GM19438 (cell line): ENCODE results near the gene MRAP.

ENCODE experiments used
- ATAC-seq: cut with Tn5 transposase; IDR thresholded peaks from one replicate; pipeline ENCODE4 v1.9.1; 2021; ENCODE audit warnings: low read depth; ENCODE audit not compliant: unreplicated experiment

MRAP gene

DNA sequence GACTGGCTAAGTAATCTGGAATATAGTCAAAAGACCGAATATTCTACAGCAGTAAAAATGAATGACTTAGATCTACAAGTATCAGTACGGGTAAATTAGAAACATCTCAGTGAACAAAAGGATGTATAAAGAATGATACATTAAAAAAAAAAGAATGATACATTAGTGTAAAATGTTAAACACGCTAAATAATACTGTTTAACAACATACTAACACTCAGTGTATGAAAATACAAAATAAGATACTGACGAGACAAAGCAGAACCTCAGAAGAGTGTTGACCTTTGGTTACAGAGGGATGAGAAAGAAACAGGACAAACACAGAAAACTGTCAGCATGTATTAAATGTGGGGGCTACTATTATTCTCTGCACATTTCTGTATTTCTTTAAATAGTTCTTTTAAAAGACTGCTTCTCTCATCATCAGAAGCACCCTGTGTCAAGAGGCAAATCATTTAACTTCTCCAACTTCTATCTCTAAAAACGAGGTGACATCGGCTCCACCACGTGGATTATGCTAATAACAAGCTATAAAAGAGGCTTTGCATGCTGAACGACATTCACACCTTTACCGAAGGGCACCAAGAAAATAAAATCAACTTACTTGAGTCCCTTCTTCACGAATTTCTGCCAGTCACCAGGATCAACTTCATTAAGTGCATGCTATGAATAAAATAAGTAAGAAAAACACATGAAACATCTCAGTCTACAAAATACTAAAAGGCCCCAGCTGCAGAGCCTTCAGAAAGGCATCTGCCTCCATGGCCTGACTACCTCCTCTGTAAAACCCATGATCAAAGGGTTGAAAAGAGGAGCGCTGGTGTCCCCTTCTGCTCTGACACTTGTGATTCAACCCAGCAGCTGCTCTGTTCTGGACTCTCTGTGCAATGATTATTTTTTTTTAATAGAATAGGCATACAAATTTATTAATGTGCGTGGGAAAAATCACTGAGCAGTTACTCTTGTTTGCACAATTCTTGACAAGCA is 42.5 kb downstream of the MRAP start:
- ATAC-seq: no peak

DNA sequence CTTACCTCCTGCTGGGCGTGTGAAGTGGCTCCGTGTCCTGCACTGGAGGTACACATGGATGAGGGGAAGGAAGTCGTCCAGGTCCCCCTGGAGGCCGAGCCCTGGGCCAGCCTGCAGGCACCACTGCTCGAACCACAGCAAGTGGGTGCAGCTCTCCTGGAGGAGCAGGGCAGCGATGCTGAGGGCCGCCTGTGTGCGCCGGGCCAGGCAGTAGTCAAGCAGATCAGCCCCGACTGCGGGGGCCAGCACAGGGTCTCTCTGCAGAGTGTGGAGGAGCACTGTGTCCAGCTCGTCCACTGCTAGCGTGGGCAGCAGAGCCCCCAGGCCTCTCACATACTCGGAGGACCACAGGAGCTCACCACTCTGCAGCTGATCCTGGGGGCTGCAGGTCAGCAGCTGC is 48.3 kb downstream of the MRAP start:
- ATAC-seq: no peak

DNA sequence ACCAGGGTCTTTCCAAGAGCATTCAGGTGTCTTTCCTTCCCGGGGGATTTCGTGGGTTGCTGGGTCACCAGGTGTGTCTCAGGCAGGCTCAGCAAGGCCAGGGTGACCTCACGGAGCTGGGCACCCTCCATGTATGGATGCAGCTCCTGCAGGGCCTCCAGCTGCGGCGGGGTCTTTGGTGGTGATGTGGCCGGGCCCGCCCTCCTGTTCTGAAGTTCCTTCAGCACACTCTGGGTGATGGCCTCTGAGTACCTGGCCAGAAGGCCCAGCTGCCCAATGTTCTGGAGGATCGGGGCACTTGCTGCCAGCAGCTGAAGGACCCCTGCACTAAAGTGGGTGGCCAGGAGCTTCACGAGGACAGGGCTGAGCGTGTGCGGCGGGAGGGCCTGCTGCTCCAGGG is 48.7 kb downstream of the MRAP start:
- no peak for ATAC-seq

DNA sequence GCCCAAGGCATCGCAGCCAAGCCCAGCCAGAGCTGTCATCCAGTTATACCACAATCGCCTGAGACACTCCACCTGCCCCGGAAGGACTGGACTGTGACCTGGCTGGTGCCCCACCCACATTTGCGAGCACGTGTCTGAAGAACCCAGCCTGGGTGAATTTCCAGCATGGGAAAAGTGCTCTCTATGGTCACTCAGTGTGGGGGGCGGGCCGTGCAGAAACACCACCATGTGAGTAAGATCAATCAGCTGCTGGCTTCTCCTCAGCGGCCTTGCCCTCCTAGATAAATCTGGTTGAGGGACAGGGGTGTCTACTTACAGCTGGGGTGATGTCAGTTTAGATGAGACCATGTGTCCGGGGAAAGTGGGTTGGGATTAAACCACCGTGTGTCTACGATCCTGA is 49.3 kb downstream of the MRAP start:
- no peak for ATAC-seq

DNA sequence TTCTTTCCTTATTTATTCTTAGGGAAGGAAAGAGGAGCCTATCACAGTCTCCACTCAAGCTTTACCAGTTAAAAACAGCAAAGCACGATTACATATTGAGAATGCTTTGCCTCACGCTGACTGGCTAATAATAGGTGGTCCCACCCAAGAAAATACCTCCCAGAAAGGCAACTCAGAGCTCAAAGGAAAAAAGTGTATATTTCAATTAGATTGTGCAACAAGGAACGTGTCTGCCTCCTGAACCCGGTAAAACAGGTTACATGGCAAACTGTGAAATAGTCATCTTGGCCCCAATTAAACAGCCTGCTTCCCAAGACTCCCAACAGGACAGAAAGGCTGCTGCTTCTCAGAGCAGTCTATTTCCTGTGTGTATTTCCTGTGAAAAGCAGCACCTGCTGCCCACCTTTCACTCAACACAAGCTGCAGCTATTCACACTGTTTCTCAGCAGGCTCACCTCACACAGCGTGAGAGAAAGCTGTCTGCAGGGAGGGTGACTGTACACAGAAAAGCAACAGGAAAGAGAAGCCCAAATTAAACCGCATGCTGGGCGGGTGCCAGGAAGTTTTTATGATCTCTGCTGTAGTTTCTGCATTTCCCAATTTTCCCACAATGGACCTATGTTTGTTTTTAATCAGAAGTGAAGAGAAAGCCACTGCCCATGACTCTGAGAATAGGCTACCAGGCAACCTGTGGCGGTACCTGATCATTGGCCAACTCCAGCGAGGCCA is 50.1 kb downstream of the MRAP start:
- no peak for ATAC-seq

DNA sequence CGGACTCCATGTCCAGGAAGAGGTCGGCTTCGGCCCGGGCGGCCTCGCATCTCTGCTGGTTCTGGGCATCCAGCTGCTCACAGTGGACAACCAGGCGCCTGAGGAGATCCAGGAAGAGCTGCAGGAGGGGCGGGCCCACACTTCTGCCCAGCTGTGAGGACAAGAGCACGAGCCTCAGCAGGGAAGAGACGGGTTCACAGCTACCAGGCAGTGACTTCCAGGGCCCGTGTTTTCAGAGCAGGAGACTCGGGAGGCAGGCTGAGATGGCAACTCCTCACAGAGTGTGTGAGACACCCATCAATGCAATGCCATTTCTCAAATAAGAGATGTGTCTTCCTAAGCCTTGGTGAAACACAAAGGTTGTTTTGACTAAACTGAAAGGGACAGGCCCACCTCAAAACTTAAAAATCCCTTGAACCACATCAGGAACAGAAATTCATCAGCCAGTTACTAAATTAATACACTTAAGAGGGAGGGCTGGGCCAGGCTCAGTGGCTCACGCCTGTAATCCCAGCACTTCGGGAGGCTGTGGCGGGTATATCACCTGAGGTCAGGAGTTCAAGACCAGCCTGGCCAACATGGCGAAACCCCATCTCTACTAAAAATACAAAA is 50.8 kb downstream of the MRAP start:
- no peak for ATAC-seq

DNA sequence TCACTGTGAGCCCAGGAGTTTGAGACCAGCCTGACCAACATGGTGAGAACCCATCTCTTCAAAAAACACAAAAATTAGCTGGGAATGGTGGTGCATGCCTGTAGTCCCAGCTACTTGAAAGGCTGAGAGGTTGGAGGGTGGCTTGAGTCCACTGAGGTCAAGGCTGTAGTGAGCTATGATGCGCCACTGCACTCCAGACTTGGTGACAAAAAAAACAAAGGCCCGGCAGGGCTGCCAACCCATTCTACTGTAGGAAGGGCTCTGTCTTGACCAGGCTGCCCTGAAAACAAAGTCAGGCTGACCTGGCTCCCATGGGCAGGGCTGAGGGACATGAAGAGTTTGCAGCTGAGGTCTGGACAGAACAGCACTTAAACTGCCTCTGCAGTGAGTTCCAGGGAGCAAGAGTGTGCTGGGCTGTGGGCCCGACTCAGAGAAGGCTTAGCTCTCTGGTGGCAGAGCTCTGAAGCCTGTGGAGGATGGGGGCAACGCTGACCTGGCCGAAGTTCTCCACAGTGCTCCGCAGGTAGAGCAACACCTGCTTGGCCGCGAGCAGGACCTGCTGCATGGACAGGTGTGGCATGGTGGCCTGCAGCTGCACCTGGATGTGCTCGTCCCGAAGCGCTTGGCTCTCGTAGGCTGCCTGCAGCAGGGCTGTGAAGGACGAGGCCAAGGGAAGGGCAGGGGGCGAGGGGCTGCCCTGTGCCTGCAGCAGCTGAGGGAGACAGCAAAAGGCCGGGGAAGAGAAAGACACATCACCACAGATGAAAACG is 51.7 kb downstream of the MRAP start:
- ATAC-seq: no peak

DNA sequence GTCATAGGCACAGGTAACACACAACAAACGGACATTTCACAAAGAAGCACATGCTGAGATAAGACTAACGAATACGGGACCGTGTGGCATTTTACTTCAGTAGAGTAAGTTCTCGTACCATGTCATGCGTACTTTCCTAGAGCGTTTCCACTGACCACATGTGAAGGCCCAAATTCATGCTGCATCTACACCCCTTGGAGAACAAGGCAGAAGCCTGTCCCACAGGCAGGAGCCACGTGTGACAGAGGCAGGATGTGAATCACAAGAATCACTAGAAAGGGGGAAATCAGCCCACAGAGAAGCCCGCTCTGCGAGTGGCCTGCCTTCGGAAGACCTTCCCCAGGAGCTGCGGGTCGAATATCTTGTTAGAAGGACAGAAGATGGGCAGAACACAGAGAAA is 52.3 kb downstream of the MRAP start:
- ATAC-seq: no peak

DNA sequence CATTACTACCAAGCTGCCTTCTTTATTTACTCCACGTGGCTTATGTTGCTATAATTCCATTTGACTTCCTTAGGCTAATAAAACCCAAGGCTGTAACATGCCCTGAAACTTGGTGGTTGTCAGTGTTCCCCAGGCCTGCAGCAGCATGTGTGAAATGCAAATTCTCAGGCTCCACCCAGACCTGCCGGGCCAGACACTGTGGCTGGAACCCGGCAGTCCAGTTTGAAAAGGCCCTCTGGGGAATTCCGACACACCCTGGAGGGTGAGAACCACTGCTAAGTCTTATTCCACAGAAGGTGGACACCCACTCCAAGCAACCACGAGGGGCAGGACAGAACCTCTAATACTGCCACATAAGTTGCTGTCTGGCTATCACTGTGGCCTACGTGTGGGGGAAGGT is 52.8 kb downstream of the MRAP start:
- ATAC-seq: no peak

DNA sequence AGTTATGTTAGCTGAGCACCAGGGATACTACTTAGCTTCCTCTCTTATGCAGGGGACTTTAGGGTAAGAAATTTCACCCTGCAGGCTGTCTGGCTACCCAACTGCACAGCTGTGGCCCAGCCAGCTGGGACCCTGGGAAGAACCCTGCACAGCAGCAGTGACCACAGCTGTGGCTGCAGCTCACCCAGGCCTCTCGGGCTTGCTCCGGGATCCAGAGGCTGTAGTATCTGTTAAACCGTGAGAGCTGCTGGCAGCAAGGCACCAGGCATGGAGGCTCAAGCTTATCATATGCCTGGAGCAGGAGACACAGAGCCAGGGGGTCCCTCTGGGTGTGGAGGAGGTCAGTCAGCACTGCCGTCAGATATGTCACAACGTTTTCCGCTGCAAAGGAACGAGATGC is 53.9 kb downstream of the MRAP start:
- no peak for ATAC-seq

DNA sequence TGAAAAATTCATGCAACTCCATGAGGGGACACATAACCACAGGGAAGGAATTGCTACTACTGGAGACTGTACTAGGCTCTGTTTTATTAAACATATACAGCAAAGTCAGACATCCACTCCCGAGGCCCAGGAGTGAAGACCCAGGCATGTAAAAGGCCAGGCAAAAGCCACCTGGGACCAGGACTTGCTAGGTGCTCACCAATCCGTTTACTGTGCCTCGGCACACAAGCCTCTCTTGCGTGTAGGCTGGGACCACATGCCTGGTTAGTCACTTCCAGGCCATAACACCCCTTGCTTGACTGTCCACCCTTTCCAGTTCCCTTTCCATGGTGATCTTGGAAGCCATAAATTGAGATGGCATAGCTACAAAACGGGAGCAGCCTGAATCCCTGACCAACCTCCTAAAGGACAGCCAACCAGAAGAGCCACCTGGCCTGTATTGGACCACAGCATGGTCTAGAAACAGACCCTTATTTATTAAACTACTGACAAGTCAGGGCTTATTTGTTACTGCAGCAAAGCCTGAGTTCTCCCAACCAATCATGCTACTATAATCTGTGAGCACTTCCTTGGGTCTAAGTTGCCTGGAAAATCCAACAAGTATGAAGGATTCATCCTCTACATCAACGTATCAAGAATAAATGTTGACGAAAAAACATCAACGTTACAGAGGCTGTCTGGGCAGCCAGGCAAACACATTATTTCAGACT is 54.5 kb downstream of the MRAP start:
- no peak for ATAC-seq

DNA sequence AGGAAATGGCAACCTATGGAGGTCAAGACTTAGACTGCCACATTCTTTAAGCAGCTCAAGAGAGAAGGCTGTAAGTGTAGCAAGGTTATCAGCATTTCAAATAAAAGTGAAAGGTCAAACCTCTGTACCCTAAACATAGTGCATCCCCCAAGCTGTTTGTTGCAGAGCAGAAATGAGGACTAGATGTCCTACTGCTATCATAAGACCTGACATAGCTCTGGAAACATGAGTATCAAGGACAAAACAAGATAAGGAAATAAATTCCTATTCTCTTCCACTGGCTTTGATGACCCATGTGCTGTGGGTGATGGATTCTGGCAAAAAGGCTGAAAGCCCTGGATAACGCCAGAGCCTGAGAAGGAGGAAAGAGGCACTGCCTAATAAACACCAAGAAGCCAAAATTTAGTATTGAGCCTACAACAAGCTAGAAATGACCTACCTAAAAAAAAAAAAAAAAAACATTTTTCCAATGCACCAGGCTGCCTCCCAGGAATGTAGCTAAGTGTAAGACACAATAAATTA is 58.3 kb downstream of the MRAP start:
- ATAC-seq: no peak

DNA sequence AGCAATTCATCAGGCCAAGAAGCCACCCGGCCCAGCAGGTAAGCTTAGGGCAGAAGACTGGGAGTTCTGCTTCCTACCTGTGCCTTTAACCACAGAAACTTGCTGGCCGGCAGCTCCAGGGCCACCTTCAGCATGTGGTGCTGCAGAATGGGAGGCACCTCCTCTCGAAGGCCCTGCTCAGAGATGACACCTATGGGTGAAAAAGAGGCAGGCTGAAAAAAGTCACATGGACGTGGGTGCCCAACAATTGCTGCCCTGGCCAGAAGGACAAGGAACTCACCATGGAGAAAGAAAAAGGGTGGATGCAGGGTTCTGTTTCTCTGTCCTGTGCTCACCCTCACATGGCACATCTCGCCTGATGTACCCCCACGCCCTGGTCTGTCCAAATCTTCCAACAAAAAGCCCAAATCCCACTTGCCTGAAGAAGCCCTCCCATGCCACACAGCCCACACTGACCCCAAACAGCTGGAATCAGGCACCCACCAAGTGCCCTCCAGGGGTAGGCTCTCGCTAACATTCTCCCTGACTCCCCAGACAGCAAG is 61.1 kb downstream of the MRAP start:
- ATAC-seq: no peak

DNA sequence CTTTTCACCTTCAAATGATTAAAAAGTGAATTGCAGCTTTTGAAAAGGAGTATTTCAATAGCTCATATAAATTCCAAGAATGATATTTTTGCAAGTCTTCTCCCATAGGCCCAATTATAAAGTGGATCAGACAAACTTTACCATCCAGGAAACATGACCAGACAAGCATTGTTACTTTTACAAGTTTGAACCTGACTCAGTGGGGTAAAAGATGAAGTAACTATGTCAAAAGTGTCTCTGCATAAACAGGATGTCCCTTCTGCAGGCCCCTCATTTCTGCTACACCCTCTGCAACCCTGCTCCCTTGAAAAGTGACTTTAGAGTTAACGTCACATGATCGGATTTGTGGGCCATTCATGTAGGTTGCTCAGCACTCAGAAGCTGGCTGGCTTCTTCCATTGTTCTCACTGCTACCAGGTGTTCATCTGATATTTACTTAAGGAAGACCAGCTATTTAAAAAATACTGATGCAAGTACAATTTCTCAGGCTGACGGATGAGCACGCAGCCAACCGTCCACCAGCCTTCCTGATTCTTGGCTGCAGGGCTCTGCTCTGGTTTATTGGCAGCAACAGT is 61.8 kb downstream of the MRAP start:
- no peak for ATAC-seq
